WTC11 (cell line): ENCODE data around the gene DSE. TPM values are rescaled to one million over a fixed set of nuclear protein-coding genes. Genes with fewer than 3 reads are reported as not detected.

ENCODE experiments used
- ATAC-seq: fragments of 200-7000 bp; cut with Tn5 transposase; 2 replicates; pipeline ENCODE4 v1.10.0; 2021; ENCODE audit warnings: mild to moderate bottlenecking, moderate library complexity
- CTCF ChIA-PET: fragments of 300-600 bp; sonication (Branson Sonifier 250); formaldehyde crosslinking; loops from one replicate; lab custom pipeline; 2021; ENCODE audit warnings: antibody characterized with exemption; lab: Charles Lee
- POLR2A ChIA-PET: fragments of 350-600 bp; sonication (Branson Sonifier 250); formaldehyde crosslinking; loops from one replicate; lab custom pipeline; 2021; ENCODE audit warnings: antibody characterized with exemption; lab: Charles Lee
- DNase-seq: peaks from one replicate; pipeline ENCODE4 v3.0.0; 2021; ENCODE audit warnings: low spot score
- H3K27ac Mint-ChIP-seq: 2 replicates; pipeline ENCODE4 v1.8.0; 2021; ENCODE audit warnings: mixed read lengths
- H3K27me3 Mint-ChIP-seq: 2 replicates; pipeline ENCODE4 v1.8.0; 2021; ENCODE audit warnings: low read depth, mild to moderate bottlenecking, moderate library complexity, mixed read lengths
- H3K36me3 Mint-ChIP-seq: 2 replicates; pipeline ENCODE4 v1.8.0; 2021; ENCODE audit warnings: mixed read lengths
- H3K4me1 Mint-ChIP-seq: 2 replicates; pipeline ENCODE4 v1.8.0; 2022; ENCODE audit warnings: mixed read lengths
- H3K4me3 Mint-ChIP-seq: 2 replicates; pipeline ENCODE4 v1.8.0; 2021; ENCODE audit warnings: mild to moderate bottlenecking, moderate library complexity, mixed read lengths
- H3K9me3 Mint-ChIP-seq: 2 replicates; pipeline ENCODE4 v1.8.0; 2021; ENCODE audit warnings: mixed read lengths
- CDX4 ChIP-seq: fragments of 250-450 bp; sonication (Bioruptor Pico); IDR thresholded peaks from 2 replicates; pipeline ENCODE4 v1.9.0; 2021; ENCODE audit warnings: moderate library complexity, mild to moderate bottlenecking, inconsistent platforms, borderline replicate concordance
- ZBTB21 ChIP-seq: sonication (generic); formaldehyde crosslinking; IDR thresholded peaks from 2 replicates; pipeline ENCODE4 v1.8.1; 2023; ENCODE audit warnings: mild to moderate bottlenecking, missing genetic modification reagents, borderline replicate concordance
- ZNF532 ChIP-seq: fragments of 250-450 bp; sonication (Bioruptor Pico); IDR thresholded peaks from 2 replicates; pipeline ENCODE4 v1.9.0; 2021; ENCODE audit warnings: mild to moderate bottlenecking, borderline replicate concordance
- total RNA-seq: library from RNA; stranded (reverse); gene quantifications from 3 replicates; pipeline ENCODE4 v1.2.3, GENCODE V29; 2021

Gene DSE
- total RNA-seq, 1 experiment from 2014 or later = 78.3 TPM

- ChIA-PET CTCF (interaction anchor here (0.5 to 1.9 kb wide), 3 partner anchors 19 to 272 kb away, joined by 3 to 5 read pairs (median 4); partner anchors contain the start of gene CALHM5), POLR2A (no interaction called here)
- peaks cover 12% of the 10 kb centered on the region for H3K9me3 Mint-ChIP-seq
- H3K4me1 Mint-ChIP-seq = peaks cover 2% of the 10 kb centered on the region; the same call in 1 of the 2 replicates
- ATAC-seq = no peak
- no peak overlapping the region for H3K4me3 Mint-ChIP-seq
- H3K27me3 Mint-ChIP-seq = no peaks in the 10 kb centered on the region
- DNase-seq = no peak
- no peak overlapping the region for H3K27ac Mint-ChIP-seq
- H3K36me3 Mint-ChIP-seq = no peaks in the 10 kb centered on the region
- no peak for TF ChIP-seq ZBTB21 (CRISPR knock-in tag)
- TF ChIP-seq CDX4 (CRISPR knock-in tag) = no peak
- TF ChIP-seq ZNF532 (CRISPR knock-in tag) = no peak
Measured at GRCh38 chr6:116492331-116493067, 121.8 kb downstream of the DSE start.

Other genes starting within 250 kb of the DSE start
- 0.07 to 0.32 TPM in 2 of 3 replicates, not detected in the other for gene COL10A1, start 244.8 kb upstream of the DSE start, total RNA-seq
- 13.6 to 15.3 TPM (median 14.2 TPM) in 3 replicates for gene TSPYL4, start 116.9 kb upstream of the DSE start, total RNA-seq
- 62.4 to 68.6 TPM (median 64.3 TPM) in 3 replicates for gene TSPYL1, start 91.0 kb upstream of the DSE start, total RNA-seq
- gene CALHM6, start 90.4 kb downstream of the DSE start, total RNA-seq = 0.21 to 1.4 TPM (median 0.44 TPM) in 3 replicates
- 0.07 to 0.11 TPM (median 0.09 TPM) in 3 replicates for gene CALHM5, start 140.7 kb downstream of the DSE start, total RNA-seq
- not detected in 3 replicates for gene TRAPPC3L, start 174.7 kb downstream of the DSE start, total RNA-seq
- not detected in 3 replicates for gene CALHM4, start 182.8 kb downstream of the DSE start, total RNA-seq
- 26.2 to 33.8 TPM (median 28.3 TPM) in 3 replicates for gene RWDD1, start 200.6 kb downstream of the DSE start, total RNA-seq
- gene RSPH4A, start 245.5 kb downstream of the DSE start, total RNA-seq = 0.34 to 0.57 TPM (median 0.34 TPM) in 3 replicates